Panc1 (cell line): ENCODE data around the gene EXO5. TPM values are rescaled to one million over a fixed set of nuclear protein-coding genes. Genes with fewer than 3 reads are reported as not detected.
A peak's percentile ranks its signal among the peaks of the same experiment; 100 is the strongest.

Experiments
- ATAC-seq: fragments of 200-7000 bp; cut with Tn5 transposase; 2 replicates; pipeline ENCODE4 v1.9.1; 2020; ENCODE audit warnings: mild to moderate bottlenecking, moderate library complexity
- BruUV-seq: library from RNA; stranded (reverse); fragments of 400-500 nt; replicated peaks from 2 replicates; lab custom pipeline; 2021; lab: Mats Ljungman, UMichigan
- CTCF ChIA-PET: fragments of 300-600 bp; sonication (Branson Sonifier 250); formaldehyde crosslinking; loops from one replicate; lab custom pipeline; 2022; ENCODE audit warnings: antibody characterized with exemption; lab: Charles Lee
- POLR2A ChIA-PET: fragments of 300-600 bp; sonication (Branson Sonifier 250); formaldehyde crosslinking; loops from one replicate; lab custom pipeline; 2022; ENCODE audit warnings: antibody characterized with exemption; lab: Charles Lee
- DNase-seq: peaks from one replicate; pipeline ENCODE4 v3.0.0-alpha.2; 2010; ENCODE audit warnings: low read depth, low spot score
- H3K27ac ChIP-seq: 2 replicates; pipeline ENCODE4 v1.5.1; 2011; ENCODE audit warnings: mild to moderate bottlenecking, low read length, inconsistent platforms
- H3K27me3 ChIP-seq: fragments of 200-500 bp; sonication (Bioruptor generic); 2 replicates; pipeline ENCODE4 v1.6.0; 2014; ENCODE audit warnings: low read length, inconsistent platforms; ENCODE audit not compliant: control insufficient read depth, insufficient read depth
- H3K36me3 ChIP-seq: fragments of 200-500 bp; sonication (Bioruptor generic); 2 replicates; pipeline ENCODE4 v1.5.1; 2014; ENCODE audit warnings: inconsistent platforms, mild to moderate bottlenecking, low read length, moderate library complexity; ENCODE audit not compliant: control insufficient read depth, insufficient read depth
- H3K4me1 ChIP-seq: 2 replicates; pipeline ENCODE4 v1.5.1; 2011; ENCODE audit warnings: inconsistent platforms, mild to moderate bottlenecking, low read length, moderate library complexity; ENCODE audit not compliant: control insufficient read depth, insufficient read depth
- H3K4me3 ChIP-seq, 2 experiments: 2 replicates each; pipeline ENCODE4 v1.5.1; 2011 to 2012; ENCODE audit warnings: low read depth in 2 of 2, low read length in 2 of 2, mild to moderate bottlenecking in 2 of 2, inconsistent platforms in 1 of 2, moderate library complexity in 1 of 2
- H3K9me3 ChIP-seq: fragments of 200-500 bp; sonication (Bioruptor generic); 2 replicates; pipeline ENCODE4 v1.5.1; 2014; ENCODE audit warnings: low read depth, mild to moderate bottlenecking, inconsistent platforms, low read length, moderate library complexity; ENCODE audit not compliant: control insufficient read depth, insufficient read depth
- POLR2AphosphoS5 ChIP-seq: IDR thresholded peaks from 2 replicates; pipeline ENCODE4 v1.6.1; 2012; ENCODE audit warnings: mild to moderate bottlenecking, low read depth, low read length, moderate library complexity
- REST ChIP-seq, 2 experiments: IDR thresholded peaks; 2 replicates each; pipeline ENCODE4 v1.6.1; 2011 to 2012; ENCODE audit warnings: low read depth in 2 of 2, control low read depth in 1 of 2, low read length in 1 of 2, mild to moderate bottlenecking in 1 of 2, moderate library complexity in 1 of 2; ENCODE audit not compliant: insufficient read depth in 1 of 2
- SIN3A ChIP-seq: IDR thresholded peaks from 2 replicates; pipeline ENCODE4 v1.6.1; 2012; ENCODE audit warnings: low read depth, mild to moderate bottlenecking, low read length, moderate library complexity, borderline replicate concordance; ENCODE audit not compliant: insufficient read depth
- TCF7L2 ChIP-seq: IDR thresholded peaks from 2 replicates; pipeline ENCODE4 v1.6.1; 2011; ENCODE audit warnings: mild to moderate bottlenecking, low read depth, low read length, inconsistent platforms
- in situ Hi-C: cut with HindIII; loops from 2 replicates; pipeline ENCODE4 v1.10.0; 2016; ENCODE audit warnings: low sequenced_read_pairs, low pct_unique_long_range_greater_than_20kb
- intact Hi-C: fragments of 100-400 bp; cut with micrococcal nuclease; formaldehyde crosslinking; loops from one replicate; pipeline ENCODE4 v1.10.0; 2022; ENCODE audit not compliant: unreplicated experiment
- total RNA-seq: library from RNA; stranded (reverse); gene quantifications from one replicate; pipeline ENCODE4 v1.2.1, GENCODE V29; 2021; ENCODE audit not compliant: unreplicated experiment

The EXO5 gene
- total RNA-seq, 1 experiment from 2014 or later, result 17.9 TPM

- BruUV-seq, result no TSS peak
- peak within 1 kb of the TSS; percentile 81 to 89 for H3K4me3 ChIP-seq
- TF ChIP-seq TCF7L2, result peak; percentile 43; the same call in 1 of the 2 replicates
- TF ChIP-seq REST (IDR thresholded peaks at IDR 0.05; ENCODE audit: insufficient read depth in 1 of 2, low read depth in 2 of 2, low read length in 1 of 2), result no peak
- peak; percentile 93 for TF ChIP-seq POLR2AphosphoS5
- peak; percentile 89; the same call in 1 of the 2 replicates for TF ChIP-seq SIN3A
- H3K4me1 ChIP-seq, result peaks cover 7% of the 10 kb centered on the region
- peak within 1 kb of the TSS; percentile 93 for H3K27ac ChIP-seq
- H3K9me3 ChIP-seq, result 0 out of 2 replicates have a peak, but pooled peaks cover 3% of the 10 kb centered on the region
- H3K36me3 ChIP-seq, result no peaks in the 10 kb centered on the region
- DNase-seq (peak; percentile 89), ATAC-seq (peak; percentile 100)
- CTCF ChIA-PET, result interaction anchor here (0.6 kb wide), 2 partner anchors 37 to 130 kb away, joined by 4 to 6 read pairs; no protein-coding TSS in a partner anchor
- in situ Hi-C loops, result no loop called here
- H3K27me3 ChIP-seq, result no peaks in the 10 kb centered on the region
- POLR2A ChIA-PET, result interaction anchor here (0.7 kb wide), 1 partner anchor 72 kb away, joined by 4 read pairs; no protein-coding TSS in a partner anchor
- intact Hi-C loops, result no loop called here
Observed at GRCh38 chr1:40531381-40532061, 23.0 kb downstream of the EXO5 start, which contains the start of gene ZNF684. Gene ZNF684, plus strand, starts transcription at chr1:40531637. Its CDS starts 1,530 bp downstream, at chr1:40533167.

DNA sequence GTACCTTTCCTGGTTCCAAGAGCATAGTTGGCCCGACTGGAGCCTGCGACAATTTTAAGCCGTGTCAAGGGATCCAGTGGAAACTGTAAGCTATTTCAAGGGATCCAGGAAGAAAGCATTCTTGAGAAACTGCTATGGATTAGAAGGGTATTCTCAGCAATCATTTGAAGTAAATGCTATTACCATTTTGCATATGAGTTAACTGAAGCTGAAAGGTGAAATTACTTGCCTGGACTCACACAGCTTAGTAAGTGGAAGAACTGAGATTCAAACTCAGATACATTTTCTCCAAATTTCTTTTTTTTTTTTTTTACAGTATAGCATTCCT lies 23.5 kb downstream of the EXO5 start:
- no peak for TF ChIP-seq REST (IDR thresholded peaks at IDR 0.05; ENCODE audit: insufficient read depth in 1 of 2, low read depth in 2 of 2, low read length in 1 of 2)
- no peak for TF ChIP-seq SIN3A
- H3K36me3 ChIP-seq, result no peaks in the 10 kb centered on the region
- in situ Hi-C loops, result no loop called here
- peak overlapping the region; percentile 81 to 89 for H3K4me3 ChIP-seq
- no peak for DNase-seq
- intact Hi-C loops, result no loop called here
- BruUV-seq, result no TSS peak
- no peak for ATAC-seq
- 0 out of 2 replicates have a peak, but pooled peaks cover 3% of the 10 kb centered on the region for H3K9me3 ChIP-seq
- H3K27ac ChIP-seq, result peak overlapping the region; percentile 93
- no peaks in the 10 kb centered on the region for H3K27me3 ChIP-seq
- peaks cover 7% of the 10 kb centered on the region for H3K4me1 ChIP-seq
- POLR2A ChIA-PET, result interaction anchor here (0.6 to 0.7 kb wide), 2 partner anchors 11 to 73 kb away, joined by 3 to 4 read pairs; no protein-coding TSS in a partner anchor
- CTCF ChIA-PET, result interaction anchor here (0.6 to 0.7 kb wide), 4 partner anchors 37 to 159 kb away, joined by 3 to 6 read pairs (median 4); no protein-coding TSS in a partner anchor
